NCI-H524 treated with DMSO at 0.1 percent for 48 hours (cell line): ENCODE data around the gene ARHGAP42.

ENCODE experiments used
- DNase-seq: peaks from one replicate; lab custom pipeline; 2025; lab: John Stamatoyannopoulos, UW

ARHGAP42 gene

GRCh38 chr11:100832829-100833228, 145.7 kb downstream of the ARHGAP42 start:
- DNase-seq = no peak

DNA sequence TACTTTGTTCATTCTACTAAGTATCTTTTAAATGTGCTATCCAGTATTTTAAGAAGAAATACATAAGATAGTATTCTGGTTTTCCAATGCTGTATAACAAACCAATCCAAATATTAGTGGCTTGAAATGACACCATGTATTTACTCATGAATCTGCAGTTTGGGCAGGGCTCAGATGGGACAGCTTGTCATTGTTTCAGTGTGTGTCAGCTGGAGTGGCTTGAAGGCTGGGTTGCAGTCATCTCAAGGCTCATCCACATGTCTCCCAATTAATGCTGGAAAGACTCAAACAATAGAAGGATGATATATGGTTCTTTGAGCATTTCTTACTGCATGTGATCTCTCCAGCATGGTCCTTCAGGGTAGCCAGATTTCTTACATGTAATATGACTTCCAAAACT, 146.2 kb downstream of the ARHGAP42 start:
- no peak for DNase-seq

DNA sequence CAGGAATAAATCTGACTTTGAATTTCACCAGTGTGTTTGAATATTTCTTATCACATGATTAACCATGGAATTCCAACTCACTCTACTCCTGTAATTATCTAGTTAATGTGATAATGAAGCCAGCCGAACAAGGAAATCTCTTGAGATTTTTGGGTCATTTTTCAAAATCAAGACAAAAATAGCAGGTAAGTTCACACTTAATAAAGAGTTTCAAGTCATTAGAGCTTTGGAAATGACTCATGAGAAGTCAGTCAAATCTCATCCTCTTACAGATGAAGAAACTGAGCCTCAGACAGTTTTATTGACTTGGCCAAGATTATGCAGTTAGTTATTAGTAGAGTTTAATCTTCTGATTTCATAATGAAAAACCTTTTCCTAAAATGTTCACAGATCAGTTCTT, 148.8 kb downstream of the ARHGAP42 start:
- no peak for DNase-seq

- DNase-seq = no peak
Observed at GRCh38 chr11:100837311-100837710, 150.2 kb downstream of the ARHGAP42 start.

DNA sequence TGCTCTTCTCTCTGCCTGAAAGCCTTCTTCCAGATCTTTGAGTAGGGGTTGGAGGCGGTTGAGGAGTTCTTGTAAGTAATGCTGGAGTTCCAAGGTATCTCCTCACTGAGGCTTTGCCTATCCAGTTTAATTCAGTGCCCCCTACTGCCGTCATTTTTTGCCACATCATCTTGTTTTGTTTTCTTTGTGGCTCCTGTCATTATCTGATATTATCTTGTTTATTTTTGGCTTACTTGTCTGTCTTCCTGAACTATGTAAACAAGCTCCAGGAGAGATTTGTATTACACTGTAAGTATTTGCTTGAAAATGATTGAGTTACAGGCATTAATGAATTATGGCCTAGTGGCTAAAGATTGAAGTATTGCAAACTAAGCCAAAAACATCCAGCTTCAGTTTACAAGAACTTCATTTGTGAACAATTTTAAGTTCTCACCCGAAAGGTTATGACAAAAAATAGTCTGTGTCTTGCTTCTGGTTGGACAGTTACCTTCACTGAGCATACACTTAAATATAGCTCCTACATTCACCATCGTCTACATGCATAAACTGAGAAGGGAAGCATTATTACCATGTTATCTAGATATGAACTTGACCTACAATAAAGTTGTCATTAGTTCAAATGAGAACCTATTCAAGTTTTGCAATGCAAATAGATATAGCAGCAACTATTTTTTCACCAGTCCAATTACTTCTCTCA, 154.8 kb downstream of the ARHGAP42 start:
- DNase-seq = no peak

- no peak for DNase-seq
Observed at GRCh38 chr11:100847696-100848216, 160.7 kb downstream of the ARHGAP42 start.

GRCh38 chr11:100849009-100849900, 162.2 kb downstream of the ARHGAP42 start:
- no peak for DNase-seq

- no peak for DNase-seq
Observed at GRCh38 chr11:100849901-100850235, 162.8 kb downstream of the ARHGAP42 start.

- DNase-seq = no peak
Observed at GRCh38 chr11:100851147-100851546, 164.1 kb downstream of the ARHGAP42 start.

DNA sequence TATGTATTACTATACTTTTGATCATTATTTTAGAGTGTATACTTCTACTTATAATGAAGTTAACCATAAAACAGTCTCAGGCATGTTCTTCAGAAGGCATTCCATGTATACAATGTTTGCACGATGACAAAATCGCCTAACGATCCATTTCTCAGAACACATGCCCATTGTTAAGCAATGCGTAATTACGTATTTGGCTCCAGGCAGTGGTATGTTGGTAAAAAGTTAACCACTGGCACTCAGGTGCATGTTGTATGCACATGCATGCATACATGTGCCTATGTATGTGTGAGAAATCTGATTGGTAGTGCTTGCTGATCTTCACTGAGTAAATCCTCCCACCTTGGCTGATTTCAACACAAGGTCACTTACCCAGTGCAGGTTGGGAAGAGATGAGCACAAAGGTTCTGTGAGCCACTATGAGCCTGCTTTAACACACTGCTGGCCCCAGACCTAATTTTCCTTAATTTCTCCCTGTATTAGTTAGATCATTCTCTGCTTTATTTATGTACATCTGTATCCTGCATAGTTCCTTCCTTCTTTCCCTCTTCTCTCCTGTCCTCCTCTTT, 164.6 kb downstream of the ARHGAP42 start:
- no peak for DNase-seq

- DNase-seq = peak; percentile 6
Observed at GRCh38 chr11:100855466-100856067, 168.5 kb downstream of the ARHGAP42 start.

DNA sequence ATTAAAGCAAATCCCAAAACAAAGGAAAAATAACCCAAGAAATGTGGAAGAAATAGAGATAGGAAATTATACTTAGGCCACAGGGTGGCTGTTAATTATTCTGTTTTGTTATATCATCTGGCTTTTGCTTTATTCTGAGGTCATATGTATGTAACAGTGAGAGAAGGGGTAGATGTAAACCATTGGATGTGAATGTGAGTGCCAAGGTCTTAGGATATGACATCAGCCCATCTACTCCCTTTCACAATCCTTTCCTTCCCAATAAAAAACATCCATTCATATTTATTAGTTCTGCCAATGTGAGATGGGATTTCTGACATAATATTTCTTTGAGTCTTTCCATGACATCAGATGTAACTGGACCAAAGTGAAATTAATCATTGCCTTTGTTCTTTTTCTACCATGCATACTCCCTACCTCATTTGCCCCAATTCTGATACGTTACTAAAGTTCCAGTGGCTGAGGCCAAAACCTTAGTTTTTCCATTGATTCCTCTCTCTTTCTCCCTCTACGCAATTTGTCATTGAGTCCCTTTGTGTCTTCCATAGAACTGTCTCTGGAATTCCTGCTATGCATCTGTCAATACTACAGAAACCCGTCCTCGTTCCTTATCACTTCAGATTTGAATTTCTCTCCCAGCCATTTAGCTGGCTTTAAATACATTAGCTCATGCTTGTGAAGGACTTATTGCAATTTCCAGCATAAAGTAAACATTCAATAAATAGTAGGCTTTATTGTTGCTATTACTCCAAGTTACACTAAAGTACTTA, 170.3 kb downstream of the ARHGAP42 start:
- DNase-seq = no peak

DNA sequence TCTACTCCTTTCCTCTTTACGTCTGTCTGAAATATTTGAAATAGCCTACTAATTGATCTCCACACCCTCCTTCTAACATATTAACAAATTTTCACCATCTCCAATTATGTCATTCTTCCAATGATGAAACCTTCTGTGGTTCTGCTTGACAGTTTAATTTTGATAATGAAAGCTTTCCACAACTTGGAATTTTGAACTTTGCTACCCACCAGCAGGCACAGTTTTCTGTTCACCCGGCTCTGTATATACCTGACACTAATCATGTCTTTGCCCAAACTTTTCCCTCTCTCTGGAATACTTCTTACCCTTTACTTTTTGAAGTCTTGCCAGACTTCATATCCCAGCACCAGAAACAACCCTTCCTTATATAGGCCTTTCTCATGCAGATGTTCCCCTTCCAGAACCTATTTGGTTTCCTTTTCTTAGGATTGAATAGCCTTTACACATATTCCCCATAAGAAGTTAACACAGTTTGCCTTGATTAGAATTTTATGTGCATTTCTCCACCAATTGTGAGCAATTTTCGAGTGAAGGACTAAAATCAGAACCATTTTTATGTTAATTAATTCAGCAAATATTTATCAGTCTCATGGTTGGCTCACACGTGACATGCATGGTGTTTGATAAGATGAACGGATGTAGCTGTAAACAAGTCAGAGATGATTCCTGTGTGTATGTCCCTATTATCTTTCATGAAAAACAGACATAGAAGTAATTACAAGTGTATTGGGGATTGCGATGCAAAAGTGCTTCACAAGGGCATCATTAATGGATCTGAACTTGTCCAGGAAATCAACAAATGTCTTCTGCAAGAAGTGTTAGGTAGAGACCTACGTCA, 173.4 kb downstream of the ARHGAP42 start:
- no peak for DNase-seq

DNA sequence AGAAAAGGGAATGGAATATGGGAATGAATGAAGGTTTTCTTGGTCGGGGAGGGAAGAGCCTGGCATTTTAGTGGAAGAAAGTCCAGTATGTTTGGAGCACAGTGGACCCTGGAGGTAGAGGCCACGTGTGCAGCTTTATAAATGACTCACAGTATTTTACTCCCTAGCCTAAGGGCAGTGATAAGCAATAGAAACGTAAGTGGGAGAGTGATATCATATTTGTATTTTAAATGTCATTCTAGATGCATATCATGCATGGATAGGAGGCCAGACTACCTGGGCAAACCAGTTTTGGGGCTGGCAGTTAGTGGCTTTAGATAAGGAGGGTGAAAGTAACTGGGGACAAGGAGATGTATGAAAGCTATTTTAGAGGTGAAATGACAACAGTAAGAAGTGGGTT, 174.1 kb downstream of the ARHGAP42 start:
- DNase-seq = no peak

DNA sequence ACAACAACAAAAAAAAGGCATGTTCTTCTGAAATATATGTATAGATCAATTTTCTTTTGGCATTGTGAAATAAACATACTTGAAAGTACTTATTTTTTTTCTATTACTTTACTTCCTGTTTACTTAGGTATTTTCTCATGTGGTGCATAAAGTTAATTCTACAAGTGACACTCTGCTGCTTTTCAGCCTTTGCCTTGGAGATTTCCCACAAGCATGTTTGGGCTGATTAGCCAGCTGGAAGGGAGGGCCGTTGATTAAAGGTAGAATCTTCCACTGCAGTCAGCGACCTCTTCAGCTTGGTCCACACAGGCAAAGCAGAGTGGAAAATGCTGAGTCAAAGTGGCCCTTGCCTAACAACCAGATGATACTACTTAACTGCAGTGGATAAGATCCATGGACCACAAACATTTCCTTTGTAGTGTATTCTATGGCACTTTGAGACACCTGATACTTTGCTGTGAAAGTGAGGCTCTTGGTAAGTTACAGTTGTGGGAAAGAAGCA, 176.0 kb downstream of the ARHGAP42 start:
- peak; percentile 75 for DNase-seq

DNA sequence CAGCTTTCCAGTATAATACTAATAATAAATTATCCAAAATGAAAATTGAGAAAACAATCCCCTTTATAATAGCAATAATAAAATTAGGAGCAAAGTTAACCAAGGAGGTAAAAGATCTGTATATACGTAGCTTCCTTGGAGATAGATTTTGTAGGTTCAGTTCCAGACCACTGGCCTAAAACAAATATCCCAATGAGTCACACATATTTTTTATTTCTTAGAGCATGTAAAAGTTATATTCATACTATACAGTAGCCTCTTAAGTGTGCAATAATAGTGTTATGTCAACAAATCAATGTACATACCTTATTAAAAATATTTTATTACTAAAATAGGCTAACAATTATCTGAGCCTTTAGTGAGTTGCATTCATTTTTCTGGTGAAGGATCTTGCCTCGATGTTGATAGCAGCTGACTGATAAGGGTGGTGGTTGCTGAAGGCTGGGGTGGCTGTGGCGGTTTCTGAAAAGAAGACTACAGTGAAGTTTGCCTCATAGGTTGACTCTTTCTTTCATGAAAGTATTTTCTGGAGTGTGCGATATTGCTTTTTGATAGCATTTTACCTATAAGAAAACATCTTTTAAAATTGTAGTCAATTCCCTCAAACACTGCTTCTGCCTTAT, 178.5 kb downstream of the ARHGAP42 start:
- DNase-seq = no peak

DNA sequence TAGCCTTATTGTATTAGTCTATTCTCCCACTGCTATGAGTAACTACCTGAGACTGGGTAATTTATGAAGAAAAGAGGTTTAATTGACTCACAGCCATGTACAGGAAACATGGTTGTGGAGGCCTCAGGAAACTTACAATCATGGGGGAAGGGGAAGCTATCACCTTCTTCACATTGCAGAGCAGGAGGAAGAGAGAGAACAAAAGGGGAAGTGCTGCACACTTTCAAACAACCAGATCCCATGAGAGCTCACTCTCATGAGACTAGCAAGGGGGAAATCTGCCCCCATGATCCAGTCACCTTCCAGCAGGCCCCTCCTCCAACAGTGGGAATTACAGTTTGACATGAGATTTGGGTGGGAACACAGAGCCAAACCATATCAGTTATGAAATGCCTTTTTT, 179.4 kb downstream of the ARHGAP42 start:
- no peak for DNase-seq

GRCh38 chr11:100867606-100868005, 180.5 kb downstream of the ARHGAP42 start:
- DNase-seq = no peak

GRCh38 chr11:100869328-100869727, 182.2 kb downstream of the ARHGAP42 start:
- DNase-seq = no peak

DNA sequence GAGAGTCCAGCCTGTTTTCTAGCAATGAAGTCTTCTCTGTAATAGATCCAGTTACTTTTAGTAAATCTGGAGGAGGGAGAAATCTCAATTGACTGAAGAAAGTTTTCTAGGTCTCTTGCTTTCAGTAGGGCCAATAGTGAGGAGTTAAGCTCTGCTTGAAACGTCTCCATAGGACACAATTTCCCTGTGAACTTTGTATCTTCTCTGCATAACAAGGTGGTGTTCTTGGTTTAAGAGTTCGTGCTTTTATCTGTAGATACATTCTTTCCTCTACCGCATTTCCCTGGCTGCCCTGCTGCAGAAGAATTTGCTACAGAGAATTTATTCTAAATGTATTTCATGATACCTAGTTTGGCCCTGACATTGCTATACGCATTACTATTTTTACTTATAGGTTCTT, 183.1 kb downstream of the ARHGAP42 start:
- no peak for DNase-seq
